Upper lobe of left lung (tissue), 6 donors: ENCODE measurements around the gene RCL1. TPM values are rescaled to one million over a fixed set of nuclear protein-coding genes. Genes with fewer than 3 reads are reported as not detected.
"Not testable (repeated sequence)": the region's sequence is repeated elsewhere in the genome, so short reads cannot be mapped to it uniquely, and the experiment has no call there.

ENCODE experiments used
- ATAC-seq, 2 donors: fragments of 200-7000 bp; cut with Tn5 transposase; one replicate each; pipeline ENCODE4 v1.9.1; 2022; ENCODE audit warnings: mild to moderate bottlenecking in 2 of 2, moderate library complexity in 2 of 2; ENCODE audit not compliant: low FRiP score in 2 of 2
- DNase-seq, 2 donors: peaks; one replicate each; pipeline ENCODE4 v3.0.0-alpha.2; 2019 to 2020
- H3K27ac ChIP-seq, 4 donors: fragments of 200-600 bp; sonication (generic); one replicate each; pipeline ENCODE4 v1.5.1; 2016 to 2019
- H3K27me3 ChIP-seq, 4 donors: fragments of 200-600 bp; sonication (generic); one replicate each; pipeline ENCODE4 v1.5.1; 2017 to 2019
- H3K36me3 ChIP-seq, 4 donors: fragments of 200-600 bp; sonication (generic); one replicate each; pipeline ENCODE4 v1.5.1; 2016 to 2019
- H3K4me1 ChIP-seq, 4 donors: fragments of 200-600 bp; sonication (generic); one replicate each; pipeline ENCODE4 v1.5.1; 2018 to 2019
- H3K4me3 ChIP-seq, 4 donors: fragments of 200-600 bp; sonication (generic); one replicate each; pipeline ENCODE4 v1.5.1; 2017 to 2019; ENCODE audit warnings: mild to moderate bottlenecking in 2 of 4, moderate library complexity in 1 of 4
- H3K9me3 ChIP-seq, 4 donors: fragments of 200-600 bp; sonication (generic); one replicate each; pipeline ENCODE4 v1.5.1; 2018 to 2019
- EP300 ChIP-seq, 4 donors: sonication (generic); formaldehyde crosslinking; IDR thresholded peaks; one replicate each; pipeline ENCODE4 v1.5.1; 2017; ENCODE audit warnings: antibody characterized with exemption in 4 of 4, control low read depth in 2 of 4
- POLR2A ChIP-seq, 4 donors: fragments of 450-650 bp; IDR thresholded peaks; one replicate each; pipeline ENCODE4 v1.5.1; 2016 to 2017; ENCODE audit warnings: antibody characterized with exemption in 4 of 4, mild to moderate bottlenecking in 2 of 4
- POLR2AphosphoS5 ChIP-seq, 2 donors: sonication (generic); formaldehyde crosslinking; IDR thresholded peaks; one replicate each; pipeline ENCODE4 v1.5.1; 2017; ENCODE audit warnings: antibody characterized with exemption in 2 of 2
- WGBS, 2 donors: methylation state at CpG; one replicate each; pipeline ENCODE4 v1.1.5; 2017 to 2018; 5-methylcytosine and 5-hydroxymethylcytosine counted together
- total RNA-seq, 6 donors: library from RNA; depleted of rRNA in 4 of 6; stranded (reverse); fragments of >200 nt in 4 of 6; gene quantifications; one replicate each; pipeline versions ENCODE4 v1.1.0 to v1.2.1, GENCODE V29; 2016 to 2021
- TF ChIP-seq, protein P1 (sequence below), 6 experiments: fragments of 450-650 bp in 4 of 6; fragments of 200-600 bp in 2 of 6; sonication (generic) in 2 of 6; IDR thresholded peaks; one replicate each; pipeline ENCODE4 v1.5.1; 2016 to 2019; ENCODE audit warnings: antibody characterized with exemption in 6 of 6
- donor health status: DM: no; HTN: no; CAD: no; lungs with moderate emphysema.
- donor health status: DM: no; HTN: yes; CAD: no; lungs with severe emphysema.

Gene RCL1
- total RNA-seq, 6 donors from 2014 or later, result 20.8 to 63.9 (median 30.1) TPM

DNA sequence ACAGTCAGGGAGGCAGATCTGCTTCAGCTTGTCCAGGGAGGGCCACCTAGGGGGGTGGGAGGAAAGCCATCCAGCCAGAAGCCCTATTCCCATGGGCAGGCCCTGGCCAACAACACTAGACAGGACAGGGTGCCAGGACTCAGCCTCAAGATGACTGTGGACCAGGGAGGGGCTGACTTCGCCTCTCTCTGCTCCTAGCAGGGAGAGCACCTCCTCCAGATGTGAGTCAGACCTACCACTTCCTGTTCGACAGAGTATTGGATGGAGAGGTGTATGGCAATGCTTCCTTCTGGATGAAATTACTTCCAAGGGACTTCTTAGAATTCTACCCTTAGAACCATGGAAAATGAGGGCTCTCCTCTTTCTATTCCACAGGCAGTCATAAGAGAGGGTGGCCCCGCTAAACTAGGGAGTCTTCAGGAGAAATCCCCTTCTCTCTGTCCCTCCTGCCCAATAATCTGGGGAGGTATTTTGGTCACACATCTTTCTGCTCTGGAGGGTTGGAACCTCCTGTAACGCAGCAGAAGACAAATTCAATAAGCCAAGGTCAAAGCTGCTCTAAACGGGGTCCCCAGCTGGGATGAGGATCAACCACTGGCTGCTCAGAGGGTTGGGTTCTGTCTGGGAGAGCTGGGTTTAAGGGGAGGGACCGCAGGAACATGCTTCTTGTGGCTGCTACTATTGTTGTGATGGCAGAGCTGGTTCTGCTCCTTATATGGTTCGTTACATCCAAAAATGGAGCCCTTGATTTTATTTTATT, 23.2 kb upstream of the RCL1 start:
- no peak overlapping the region for H3K4me3 ChIP-seq
- no peaks in the 10 kb centered on the region for H3K36me3 ChIP-seq
- no peak for TF ChIP-seq POLR2A (IDR thresholded peaks at IDR 0.05)
- TF ChIP-seq EP300 (IDR thresholded peaks at IDR 0.05), result no peak
- no peak for TF ChIP-seq POLR2AphosphoS5 (IDR thresholded peaks at IDR 0.05)
- TF ChIP-seq, protein P1, sequence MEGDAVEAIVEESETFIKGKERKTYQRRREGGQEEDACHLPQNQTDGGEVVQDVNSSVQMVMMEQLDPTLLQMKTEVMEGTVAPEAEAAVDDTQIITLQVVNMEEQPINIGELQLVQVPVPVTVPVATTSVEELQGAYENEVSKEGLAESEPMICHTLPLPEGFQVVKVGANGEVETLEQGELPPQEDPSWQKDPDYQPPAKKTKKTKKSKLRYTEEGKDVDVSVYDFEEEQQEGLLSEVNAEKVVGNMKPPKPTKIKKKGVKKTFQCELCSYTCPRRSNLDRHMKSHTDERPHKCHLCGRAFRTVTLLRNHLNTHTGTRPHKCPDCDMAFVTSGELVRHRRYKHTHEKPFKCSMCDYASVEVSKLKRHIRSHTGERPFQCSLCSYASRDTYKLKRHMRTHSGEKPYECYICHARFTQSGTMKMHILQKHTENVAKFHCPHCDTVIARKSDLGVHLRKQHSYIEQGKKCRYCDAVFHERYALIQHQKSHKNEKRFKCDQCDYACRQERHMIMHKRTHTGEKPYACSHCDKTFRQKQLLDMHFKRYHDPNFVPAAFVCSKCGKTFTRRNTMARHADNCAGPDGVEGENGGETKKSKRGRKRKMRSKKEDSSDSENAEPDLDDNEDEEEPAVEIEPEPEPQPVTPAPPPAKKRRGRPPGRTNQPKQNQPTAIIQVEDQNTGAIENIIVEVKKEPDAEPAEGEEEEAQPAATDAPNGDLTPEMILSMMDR (IDR thresholded peaks at IDR 0.05), result no peak
- WGBS, 2 donors, result 86 to 90% methylated on average over 7 of the region's 7 CpGs
- peak in 1 of 2 donors; percentile 45 for ATAC-seq
- H3K9me3 ChIP-seq, result no peaks in the 10 kb centered on the region
- no peak overlapping the region for H3K27ac ChIP-seq
- H3K4me1 ChIP-seq, result no peaks in the 10 kb centered on the region
- DNase-seq, result no peak
- no peaks in the 10 kb centered on the region for H3K27me3 ChIP-seq

DNA sequence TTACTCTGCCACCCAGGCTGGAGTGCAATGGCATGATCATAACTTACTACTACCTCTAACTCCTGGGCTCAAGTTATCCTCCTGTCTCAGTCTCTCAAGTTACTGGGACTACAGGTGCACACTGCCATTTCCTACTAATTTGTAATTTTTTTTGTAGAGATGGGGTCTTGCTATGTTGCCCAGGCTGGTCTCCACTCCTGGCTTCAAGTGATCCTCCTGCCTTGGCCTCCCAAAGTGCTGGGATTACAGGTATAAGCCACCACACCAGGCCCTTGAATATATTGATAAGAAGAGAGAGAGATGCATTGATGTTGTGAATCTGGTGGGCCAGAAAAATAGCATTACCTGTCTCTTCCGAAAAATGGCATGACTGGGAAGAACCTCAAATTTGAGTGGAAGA, 21.0 kb upstream of the RCL1 start:
- no peaks in the 10 kb centered on the region for H3K4me1 ChIP-seq
- no peak overlapping the region for H3K27ac ChIP-seq
- DNase-seq, result no peak
- TF ChIP-seq, protein P1 (IDR thresholded peaks at IDR 0.05), result no peak
- TF ChIP-seq EP300 (IDR thresholded peaks at IDR 0.05), result no peak
- no peak overlapping the region for H3K4me3 ChIP-seq
- ATAC-seq, result no peak
- no peaks in the 10 kb centered on the region for H3K9me3 ChIP-seq
- 97% methylated on average over 1 of the region's 1 CpG for WGBS, 2 donors
- no peaks in the 10 kb centered on the region for H3K27me3 ChIP-seq
- no peaks in the 10 kb centered on the region for H3K36me3 ChIP-seq

DNA sequence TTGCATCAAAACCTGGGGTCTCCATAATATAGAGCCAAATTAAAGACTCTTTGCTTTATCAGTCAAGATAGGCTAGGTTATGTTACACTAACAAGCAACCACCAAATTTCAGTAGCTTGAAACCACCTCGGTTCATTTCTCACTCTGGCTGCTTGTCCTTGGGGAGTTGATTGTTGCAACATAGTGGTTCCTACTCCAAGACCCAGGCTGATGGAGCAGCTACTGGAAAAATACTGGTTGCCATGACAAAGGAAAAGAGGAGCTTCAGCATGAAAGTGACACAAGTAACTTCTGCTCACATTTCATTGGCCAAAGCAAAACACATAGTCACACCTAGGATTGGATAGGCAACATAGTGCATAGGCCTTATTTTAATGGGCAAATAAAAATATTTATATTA, 18.5 kb upstream of the RCL1 start:
- ATAC-seq, result peak in 1 of 2 donors; percentile 83
- TF ChIP-seq POLR2AphosphoS5 (IDR thresholded peaks at IDR 0.05) (no peak), EP300 (IDR thresholded peaks at IDR 0.05) (no peak), POLR2A (IDR thresholded peaks at IDR 0.05) (no peak)
- TF ChIP-seq, protein P1 (IDR thresholded peaks at IDR 0.05), result no peak
- no peaks in the 10 kb centered on the region for H3K27me3 ChIP-seq
- no peak overlapping the region for H3K4me3 ChIP-seq
- H3K27ac ChIP-seq, result no peak overlapping the region
- 67 to 68% methylated on average over 1 of the region's 1 CpG for WGBS, 2 donors
- H3K9me3 ChIP-seq, result no peaks in the 10 kb centered on the region
- H3K36me3 ChIP-seq, result no peaks in the 10 kb centered on the region
- no peak for DNase-seq
- H3K4me1 ChIP-seq, result no peaks in the 10 kb centered on the region

DNA sequence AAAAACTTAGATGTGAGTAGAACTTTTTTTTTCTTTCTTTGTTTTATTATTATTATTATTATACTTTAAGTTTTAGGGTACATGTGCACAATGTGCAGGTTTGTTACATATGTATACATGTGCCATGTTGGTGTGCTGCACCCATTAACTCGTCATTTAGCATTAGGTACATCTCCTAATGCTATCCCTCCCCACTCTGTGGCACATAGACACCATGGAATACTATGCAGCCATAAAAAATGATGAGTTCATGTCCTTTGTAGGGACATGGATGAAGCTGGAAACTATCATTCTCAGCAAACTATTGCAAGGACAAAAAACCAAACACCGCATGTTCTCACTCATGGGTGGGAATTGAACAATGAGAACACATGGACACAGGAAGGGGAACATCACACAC, 17.8 kb upstream of the RCL1 start:
- WGBS, 2 donors, result 88 to 91% methylated on average over 2 of the region's 2 CpGs
- H3K36me3 ChIP-seq, ATAC-seq, H3K9me3 ChIP-seq, H3K4me3 ChIP-seq, DNase-seq, H3K27ac ChIP-seq, H3K27me3 ChIP-seq, H3K4me1 ChIP-seq: not testable (repeated sequence)

DNA sequence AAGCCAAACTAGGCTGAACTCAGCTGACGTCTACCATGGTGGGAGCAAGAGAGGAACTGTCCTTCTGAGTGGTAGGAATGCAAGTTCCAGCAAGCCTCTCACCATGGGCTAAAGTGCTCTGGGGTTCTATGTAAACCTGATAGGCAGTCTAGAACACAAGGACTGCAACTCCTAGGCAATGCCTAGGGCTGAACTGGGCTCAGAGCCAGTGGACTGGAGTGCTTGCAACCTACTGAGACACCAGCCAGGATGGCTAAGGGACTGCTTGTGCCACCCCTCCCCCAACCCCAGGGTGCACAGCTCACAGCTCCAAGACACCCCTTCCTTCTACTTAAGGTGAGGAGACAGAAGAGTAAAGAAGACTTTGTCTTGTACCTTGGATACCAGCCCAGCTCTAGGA, 12.1 kb upstream of the RCL1 start:
- 88 to 100% methylated on average over 1 of the region's 1 CpG for WGBS, 2 donors
- TF ChIP-seq POLR2A (IDR thresholded peaks at IDR 0.05), result no peak
- no peak for TF ChIP-seq EP300 (IDR thresholded peaks at IDR 0.05)
- TF ChIP-seq, protein P1 (IDR thresholded peaks at IDR 0.05), result no peak
- no peak for TF ChIP-seq POLR2AphosphoS5 (IDR thresholded peaks at IDR 0.05)
- H3K27ac ChIP-seq, result no peak overlapping the region
- H3K27me3 ChIP-seq, result no peaks in the 10 kb centered on the region
- no peaks in the 10 kb centered on the region for H3K36me3 ChIP-seq
- ATAC-seq (no peak), DNase-seq (no peak)
- no peak overlapping the region for H3K4me3 ChIP-seq
- H3K4me1 ChIP-seq, result no peaks in the 10 kb centered on the region
- no peaks in the 10 kb centered on the region for H3K9me3 ChIP-seq
